HepG2 (cell line): ENCODE measurements around the gene WDR45B. TPM values are rescaled to one million over a fixed set of nuclear protein-coding genes. Genes with fewer than 3 reads are reported as not detected.

Source experiments
- ATAC-seq: fragments of 200-7000 bp; cut with Tn5 transposase; 3 replicates; pipeline ENCODE4 v1.9.1; 2020; ENCODE audit warnings: mild to moderate bottlenecking, moderate library complexity
- BruUV-seq: library from RNA; stranded (reverse); fragments of 400-500 nt; replicated peaks from 2 replicates; lab custom pipeline; 2021; lab: Mats Ljungman, UMichigan
- CTCF ChIA-PET: fragments of 300-600 bp; formaldehyde crosslinking; extraction: SDS; loops from one replicate; lab custom pipeline; 2021; ENCODE audit warnings: low total read pairs, inconsistent platforms, low intra/inter-chr PET ratio; lab: Yijun Ruan, JAX
- POLR2A ChIA-PET: fragments of 350-600 bp; sonication (Branson Sonifier 250); formaldehyde crosslinking; loops from one replicate; lab custom pipeline; 2020; ENCODE audit warnings: antibody characterized with exemption, inconsistent platforms; lab: Yijun Ruan, JAX
- DNase-seq: peaks from one replicate; pipeline ENCODE4 v3.0.0-alpha.2; 2015; ENCODE audit warnings: low spot score
- FAIRE-seq: peaks from 3 replicates; lab custom pipeline; 2011; peaks lifted over from hg19 to GRCh38; lab: Jason Lieb, UNC
- H2AFZ ChIP-seq: one replicate; pipeline ENCODE4 v1.6.1; 2011; ENCODE audit warnings: low read length, inconsistent platforms
- H3K27ac ChIP-seq: fragments of 300-600 bp; 3 replicates; pipeline ENCODE4 v1.8.0; 2011; ENCODE audit warnings: mixed run types, mild to moderate bottlenecking, mixed read lengths, low read length, inconsistent platforms; ENCODE audit not compliant: insufficient read depth; ENCODE audit errors: extremely low read length
- H3K27me3 ChIP-seq, 2 experiments: fragments of 200-600 bp in 1 of 2; 2 replicates in 1 of 2; 3 replicates in 1 of 2; pipeline versions ENCODE4 v1.6.0 to v1.8.0; 2011; ENCODE audit warnings: low read length in 2 of 2, mild to moderate bottlenecking in 2 of 2, moderate library complexity in 2 of 2, inconsistent platforms in 1 of 2; ENCODE audit not compliant: insufficient read depth in 2 of 2, control insufficient read depth in 1 of 2
- H3K36me3 ChIP-seq, 2 experiments: fragments of 200-600 bp in 1 of 2; replicated peaks in 1 of 2; 2 replicates in 1 of 2; 3 replicates in 1 of 2; pipeline versions ENCODE4 v1.5.1 to v1.8.0; 2011; ENCODE audit warnings: low read length in 2 of 2, inconsistent platforms in 1 of 2; ENCODE audit not compliant: insufficient read depth in 2 of 2, control insufficient read depth in 1 of 2
- H3K4me1 ChIP-seq: 2 replicates; pipeline ENCODE4 v1.5.1; 2012; ENCODE audit warnings: low read length, inconsistent platforms; ENCODE audit not compliant: insufficient read depth
- H3K4me2 ChIP-seq: 2 replicates; pipeline ENCODE4 v1.6.0; 2011; ENCODE audit warnings: low read depth, low read length, inconsistent platforms
- H3K4me3 ChIP-seq, 3 experiments: fragments of 200-600 bp in 1 of 3; sonication (generic), shearing (Covaris generic) in 1 of 3; replicated peaks in 1 of 3; 2 replicates each; pipeline ENCODE4 v1.5.1; 2011 to 2016; ENCODE audit warnings: low read length in 3 of 3, inconsistent platforms in 2 of 3, low read depth in 2 of 3, mild to moderate bottlenecking in 2 of 3, control low read depth in 1 of 3, mixed read lengths in 1 of 3; ENCODE audit not compliant: insufficient read depth in 1 of 3
- H3K79me2 ChIP-seq: one replicate; pipeline ENCODE4 v1.6.1; 2011; ENCODE audit warnings: low read length, inconsistent platforms; ENCODE audit not compliant: insufficient read depth
- H3K9ac ChIP-seq: 2 replicates; pipeline ENCODE4 v1.6.0; 2011; ENCODE audit warnings: mild to moderate bottlenecking, low read depth, low read length, inconsistent platforms; ENCODE audit not compliant: insufficient read depth
- H3K9me3 ChIP-seq: 2 replicates; pipeline ENCODE4 v1.5.1; 2012; ENCODE audit warnings: mild to moderate bottlenecking, low read length
- H4K20me1 ChIP-seq: 2 replicates; pipeline ENCODE4 v1.6.0; 2011; ENCODE audit warnings: inconsistent platforms, mild to moderate bottlenecking, low read length, moderate library complexity; ENCODE audit not compliant: insufficient read depth
- ASH2L ChIP-seq: fragments of 300-600, 200-600 bp; sonication (generic); IDR thresholded peaks from 2 replicates; pipeline ENCODE4 v1.7.0; 2017; ENCODE audit warnings: low read depth, mild to moderate bottlenecking, moderate library complexity, mixed read lengths, low read length; ENCODE audit not compliant: insufficient read length
- CHD4 ChIP-seq: fragments of 200-600 bp; sonication (generic); IDR thresholded peaks from 2 replicates; pipeline ENCODE4 v1.7.0; 2017; ENCODE audit warnings: mild to moderate bottlenecking, low read length, borderline replicate concordance
- DMTF1 ChIP-seq: sonication (generic); formaldehyde crosslinking; IDR thresholded peaks from 2 replicates; pipeline ENCODE4 v1.4.0; 2020; ENCODE audit warnings: mild to moderate bottlenecking, missing genetic modification reagents
- GLI4 ChIP-seq: sonication (generic); formaldehyde crosslinking; IDR thresholded peaks from 2 replicates; pipeline ENCODE4 v1.5.1; 2020; ENCODE audit warnings: missing genetic modification reagents, mild to moderate bottlenecking, moderate library complexity, borderline replicate concordance
- MAFF ChIP-seq: IDR thresholded peaks from 2 replicates; pipeline ENCODE4 v1.6.1; 2011; ENCODE audit warnings: low read depth, low read length, improper control_type of control experiment
- MAFK ChIP-seq, 2 experiments: IDR thresholded peaks in 1 of 2; conservative IDR thresholded peaks in 1 of 2; 2 replicates each; pipeline ENCODE4 v1.6.1; 2011; ENCODE audit warnings: improper control_type of control experiment in 2 of 2, low read length in 2 of 2
- MIXL1 ChIP-seq: IDR thresholded peaks from 2 replicates; pipeline ENCODE4 v1.6.1; 2016
- NAIF1 ChIP-seq: sonication (generic); formaldehyde crosslinking; IDR thresholded peaks from 2 replicates; pipeline ENCODE4 v1.5.0; 2020; ENCODE audit warnings: mild to moderate bottlenecking, missing genetic modification reagents, borderline replicate concordance
- NFKBIZ ChIP-seq: IDR thresholded peaks from 2 replicates; pipeline ENCODE4 v1.6.1; 2018; ENCODE audit warnings: missing genetic modification reagents, missing compliant biosample characterization
- RBM22 ChIP-seq: fragments of 200-400 bp; formaldehyde crosslinking; optimal IDR thresholded peaks from 2 replicates; pipeline ENCODE3; 2017; ENCODE audit warnings: mild to moderate bottlenecking, low read length, moderate library complexity
- SP1 ChIP-seq, 2 experiments: fragments of 450-650 bp in 1 of 2; sonication (generic) in 1 of 2; formaldehyde crosslinking in 1 of 2; IDR thresholded peaks; 2 replicates each; pipeline versions ENCODE4 v1.4.0 to v1.6.1; 2016 to 2020; ENCODE audit warnings: missing genetic modification reagents in 1 of 2
- ZNF234 ChIP-seq: sonication (generic); formaldehyde crosslinking; conservative IDR thresholded peaks from 2 replicates; pipeline ENCODE4 v1.5.1; 2020; ENCODE audit warnings: mild to moderate bottlenecking, missing genetic modification reagents
- ZNF235 ChIP-seq: sonication (generic); formaldehyde crosslinking; IDR thresholded peaks from 2 replicates; pipeline ENCODE4 v1.8.1; 2023; ENCODE audit warnings: mild to moderate bottlenecking, missing genetic modification reagents, borderline replicate concordance
- ZNF770 ChIP-seq: sonication (generic); formaldehyde crosslinking; IDR thresholded peaks from 2 replicates; pipeline ENCODE4 v1.5.0; 2020; ENCODE audit warnings: mild to moderate bottlenecking, missing genetic modification reagents
- WGBS: methylation state at CpG from one replicate; pipeline ENCODE4 v1.1.6; 2017; ENCODE audit warnings: low lambda C conversion rate; 5-methylcytosine and 5-hydroxymethylcytosine counted together
- in situ Hi-C: cut with HindIII; loops from 2 replicates; pipeline ENCODE4 v1.10.0; 2017; ENCODE audit warnings: low pct_unique_long_range_greater_than_20kb; ENCODE audit not compliant: extremely low pct_ligation_motif_present
- intact Hi-C: fragments of 100-400 bp; cut with micrococcal nuclease; formaldehyde crosslinking; loops from one replicate; pipeline ENCODE4 v1.10.0; 2022; ENCODE audit not compliant: unreplicated experiment
- polyA plus RNA-seq, 8 experiments: library from polyadenylated mRNA; depleted of rRNA in 3 of 8; stranded (reverse) in 7 of 8; unstranded in 1 of 8; fragments of >200 nt; fragmentation: Illumina TruSeq in 4 of 8; extraction: Trizol in 4 of 8; gene quantifications; 2 replicates each; pipeline versions ENCODE4 v1.2.1 to v1.2.3, GENCODE V29; 2011 to 2016; ENCODE audit warnings: low read depth in 4 of 8, missing spikeins in 1 of 8, mixed read lengths in 1 of 8; ENCODE audit not compliant: insufficient read depth in 1 of 8
- total RNA-seq, 5 experiments: library from RNA; depleted of rRNA; stranded (reverse); fragments of >200 nt; fragmentation: Illumina TruSeq; extraction: Trizol; gene quantifications; 2 replicates each; pipeline ENCODE4 v1.2.3, GENCODE V29; 2016; ENCODE audit warnings: low read depth in 1 of 5

WDR45B gene
- total and polyA plus RNA-seq, 2 of the 13 experiments (the other 11 are each of a cell fraction or from before 2014, with no cell fraction given) = 86.2 to 155 TPM

- Histone ChIP-seq H3K9me3 (no peaks in the 10 kb centered on the region), H3K79me2 (peaks cover 65% of the 10 kb centered on the region), H3K9ac (peak overlapping the region; percentile 27; the same call in 1 of the 2 replicates), H3K27me3 (no peaks in the 10 kb centered on the region), H3K36me3 (peaks cover 34 to 73% of the 10 kb centered on the region in 2 experiments), H2AFZ (no peak overlapping the region), H4K20me1 (0 out of 2 replicates have a peak, but pooled peaks cover 7% of the 10 kb centered on the region), H3K4me1 (peaks cover 65% of the 10 kb centered on the region), H3K27ac (peak overlapping the region; percentile 87), H3K4me2 (peak overlapping the region; percentile 74), H3K4me3 (0 out of 6 replicates have a peak overlapping the region, but pooled peaks of 1 of the 3 experiments have one; percentile 8)
- ChIA-PET POLR2A (interaction anchor here (0.7 to 3.1 kb wide), 20 partner anchors 8 to 327 kb away, joined by 3 to 15 read pairs (median 5); partner anchors contain the start of genes FOXK2 and NARF), CTCF (no interaction called here)
- BruUV-seq = TSS peak; percentile 26
- FAIRE-seq (no peak), ATAC-seq (no peak), DNase-seq (no peak)
- in situ Hi-C loops = no loop called here
- intact Hi-C loops = no loop called here
- WGBS = 95% methylated on average over 10 of the region's 10 CpGs
- TF ChIP-seq GLI4 (no peak), RBM22 (peak; percentile 85), NAIF1 (0 out of 2 replicates have a peak, but pooled peaks have one; percentile 10), MAFK (conservative IDR thresholded peaks at IDR 0.05 in 1 of 2, IDR thresholded peaks at IDR 0.05 in 1 of 2; ENCODE audit: low read length in 2 of 2) (peak; percentile 58 to 66; a peak in 3 of 4 replicates), NFKBIZ (CRISPR knock-in tag) (no peak), MAFF (peak; percentile 68), MIXL1 (CRISPR knock-in tag) (no peak), ZNF234 (CRISPR knock-in tag) (0 out of 2 replicates have a peak, but pooled peaks have one; percentile 40), ZNF235 (CRISPR knock-in tag) (0 out of 2 replicates have a peak, but pooled peaks have one; percentile 16), ZNF770 (CRISPR knock-in tag) (peak; percentile 43; the same call in 1 of the 2 replicates), SP1 (IDR thresholded peaks at IDR 0.05) (no peak), SP1 (CRISPR knock-in tag; IDR thresholded peaks at IDR 0.05) (no peak), ASH2L (peak; percentile 20), CHD4 (0 out of 2 replicates have a peak, but pooled peaks have one; percentile 37), DMTF1 (CRISPR knock-in tag) (no peak)
Measured at GRCh38 chr17:82568997-82569393, 79.2 kb downstream of the WDR45B start.
